Smooth muscle cell (in vitro differentiated cells): ENCODE data around the gene OSBPL7. TPM values are rescaled to one million over a fixed set of nuclear protein-coding genes. Genes with fewer than 3 reads are reported as not detected.

ENCODE experiments used
- DNase-seq: peaks from one replicate; lab custom pipeline; 2025; ENCODE audit not compliant: unreplicated experiment; lab: John Stamatoyannopoulos, UW
- H2AFZ ChIP-seq: fragments of 200-600 bp; sonication (generic); 2 replicates; pipeline ENCODE4 v1.6.0; 2016; ENCODE audit warnings: antibody characterized with exemption, low read depth, mild to moderate bottlenecking
- H3F3A ChIP-seq: fragments of 200-600 bp; sonication (generic); 2 replicates; pipeline ENCODE4 v1.6.0; 2017; ENCODE audit warnings: antibody characterized with exemption, low read depth
- H3K27ac ChIP-seq: fragments of 200-600 bp; sonication (generic); 2 replicates; pipeline ENCODE4 v1.5.1; 2016; ENCODE audit warnings: low read depth, mild to moderate bottlenecking
- H3K27me3 ChIP-seq: fragments of 200-600 bp; sonication (generic); 2 replicates; pipeline ENCODE4 v1.6.1; 2016; ENCODE audit warnings: low read depth, mild to moderate bottlenecking
- H3K36me3 ChIP-seq: fragments of 200-600 bp; sonication (generic); 2 replicates; pipeline ENCODE4 v1.5.1; 2016; ENCODE audit warnings: low read depth
- H3K4me1 ChIP-seq: fragments of 200-600 bp; sonication (generic); 2 replicates; pipeline ENCODE4 v1.5.1; 2016; ENCODE audit warnings: low read depth
- H3K4me2 ChIP-seq: fragments of 200-600 bp; sonication (generic); 2 replicates; pipeline ENCODE4 v1.6.0; 2016; ENCODE audit warnings: mild to moderate bottlenecking
- H3K4me3 ChIP-seq: fragments of 200-600 bp; sonication (generic); 2 replicates; pipeline ENCODE4 v1.5.1; 2016; ENCODE audit warnings: mild to moderate bottlenecking
- H3K79me2 ChIP-seq: fragments of 200-600 bp; sonication (generic); 2 replicates; pipeline ENCODE4 v1.6.0; 2016; ENCODE audit warnings: low read depth, mild to moderate bottlenecking
- H3K9ac ChIP-seq: fragments of 200-600 bp; sonication (generic); 2 replicates; pipeline ENCODE4 v1.6.0; 2016; ENCODE audit warnings: low read depth
- H3K9me3 ChIP-seq: fragments of 200-600 bp; sonication (generic); replicated peaks from 2 replicates; pipeline ENCODE4 v1.5.1; 2016; ENCODE audit warnings: low read depth
- H4K20me1 ChIP-seq: fragments of 200-600 bp; sonication (generic); 2 replicates; pipeline ENCODE4 v1.6.0; 2016; ENCODE audit warnings: low read depth
- WGBS: methylation state at CpG from one replicate; pipeline ENCODE4 v1.1.7; 2016; ENCODE audit warnings: low lambda C conversion rate; 5-methylcytosine and 5-hydroxymethylcytosine counted together
- polyA plus RNA-seq: library from polyadenylated mRNA; unstranded; fragments of >200 nt; fragmentation: Nextera tagmentation; extraction: Ambion mirVana; gene quantifications from 2 replicates; pipeline ENCODE4 v1.2.1, GENCODE V29; 2016
- total RNA-seq: library from RNA; depleted of rRNA; stranded (reverse); fragments of >200 nt; gene quantifications from 2 replicates; pipeline ENCODE4 v1.2.3, GENCODE V29; 2014
- TF ChIP-seq, protein P1 (sequence below): fragments of 200-600 bp; sonication (generic); IDR thresholded peaks from 2 replicates; pipeline ENCODE4 v1.5.1; 2017; ENCODE audit warnings: borderline replicate concordance, mild to moderate bottlenecking, antibody characterized with exemption; ENCODE audit not compliant: insufficient read depth, poor library complexity, severe bottlenecking

OSBPL7 gene
- total and polyA plus RNA-seq, 2 experiments from 2014 or later = 3.7 to 6.3 TPM

DNA sequence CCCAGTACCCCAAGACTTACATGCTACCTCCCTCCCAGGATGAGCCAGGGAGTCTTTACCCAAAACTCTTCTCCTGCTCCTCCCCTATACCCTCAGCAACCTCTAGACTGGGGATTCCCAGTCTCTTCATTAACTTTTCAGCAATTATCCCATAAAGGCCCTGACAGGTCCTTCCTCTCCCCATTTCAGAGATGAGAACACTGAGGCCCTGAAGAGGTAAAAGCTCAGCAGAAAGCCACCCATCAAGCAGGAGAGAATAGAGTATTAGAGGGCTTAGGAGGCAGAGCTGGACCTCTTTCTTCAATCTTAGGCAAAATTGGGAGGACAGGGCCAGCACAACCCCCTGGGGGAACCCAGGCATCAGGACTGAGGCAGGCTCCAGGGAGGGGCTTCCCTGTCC lies 35.2 kb upstream of the OSBPL7 start:
- TF ChIP-seq, protein P1, sequence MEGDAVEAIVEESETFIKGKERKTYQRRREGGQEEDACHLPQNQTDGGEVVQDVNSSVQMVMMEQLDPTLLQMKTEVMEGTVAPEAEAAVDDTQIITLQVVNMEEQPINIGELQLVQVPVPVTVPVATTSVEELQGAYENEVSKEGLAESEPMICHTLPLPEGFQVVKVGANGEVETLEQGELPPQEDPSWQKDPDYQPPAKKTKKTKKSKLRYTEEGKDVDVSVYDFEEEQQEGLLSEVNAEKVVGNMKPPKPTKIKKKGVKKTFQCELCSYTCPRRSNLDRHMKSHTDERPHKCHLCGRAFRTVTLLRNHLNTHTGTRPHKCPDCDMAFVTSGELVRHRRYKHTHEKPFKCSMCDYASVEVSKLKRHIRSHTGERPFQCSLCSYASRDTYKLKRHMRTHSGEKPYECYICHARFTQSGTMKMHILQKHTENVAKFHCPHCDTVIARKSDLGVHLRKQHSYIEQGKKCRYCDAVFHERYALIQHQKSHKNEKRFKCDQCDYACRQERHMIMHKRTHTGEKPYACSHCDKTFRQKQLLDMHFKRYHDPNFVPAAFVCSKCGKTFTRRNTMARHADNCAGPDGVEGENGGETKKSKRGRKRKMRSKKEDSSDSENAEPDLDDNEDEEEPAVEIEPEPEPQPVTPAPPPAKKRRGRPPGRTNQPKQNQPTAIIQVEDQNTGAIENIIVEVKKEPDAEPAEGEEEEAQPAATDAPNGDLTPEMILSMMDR = no peak
- H3K4me1 ChIP-seq = peaks cover 6% of the 10 kb centered on the region
- no peaks in the 10 kb centered on the region for H3K27me3 ChIP-seq
- no peak overlapping the region for H3K27ac ChIP-seq
- H3K79me2 ChIP-seq = no peaks in the 10 kb centered on the region
- no peaks in the 10 kb centered on the region for H3F3A ChIP-seq
- H2AFZ ChIP-seq = no peak overlapping the region
- no peaks in the 10 kb centered on the region for H3K9me3 ChIP-seq
- no peak overlapping the region for H3K4me3 ChIP-seq
- H3K9ac ChIP-seq = no peak overlapping the region
- no peak overlapping the region for H3K4me2 ChIP-seq
- no peaks in the 10 kb centered on the region for H3K36me3 ChIP-seq
- H4K20me1 ChIP-seq = no peaks in the 10 kb centered on the region
- no peak for DNase-seq

DNA sequence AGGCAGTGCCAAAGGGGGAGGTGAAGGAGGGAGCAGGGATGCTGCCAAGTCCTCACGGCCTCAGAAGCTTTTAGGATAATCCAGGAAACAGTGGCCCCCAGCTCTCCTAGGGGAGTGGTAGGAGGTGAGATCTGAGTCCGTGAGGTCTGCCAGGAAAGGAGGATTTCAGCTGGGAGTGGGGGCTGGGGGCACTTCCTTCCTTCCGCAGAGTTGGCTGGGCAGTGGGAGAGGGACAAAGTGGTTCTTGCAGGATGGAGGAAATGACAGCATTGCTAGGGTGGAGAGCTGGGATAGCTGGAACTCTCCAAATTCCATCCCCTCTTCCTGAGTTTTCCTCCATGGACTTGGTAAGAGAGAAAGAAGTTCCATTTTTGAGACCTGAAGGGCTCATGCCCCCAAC lies 34.1 kb upstream of the OSBPL7 start:
- H3K79me2 ChIP-seq = peaks cover under 1% of the 10 kb centered on the region
- H4K20me1 ChIP-seq = no peaks in the 10 kb centered on the region
- 45% methylated on average over 3 of the region's 3 CpGs for whole genome bisulfite sequencing
- H3F3A ChIP-seq = no peaks in the 10 kb centered on the region
- H3K4me1 ChIP-seq = peaks cover 11% of the 10 kb centered on the region
- TF ChIP-seq, protein P1 = no peak
- no peak for DNase-seq
- no peaks in the 10 kb centered on the region for H3K27me3 ChIP-seq
- no peak overlapping the region for H3K27ac ChIP-seq
- no peak overlapping the region for H3K4me2 ChIP-seq
- H2AFZ ChIP-seq = no peak overlapping the region
- H3K36me3 ChIP-seq = no peaks in the 10 kb centered on the region
- H3K4me3 ChIP-seq = no peak overlapping the region
- no peak overlapping the region for H3K9ac ChIP-seq
- no peaks in the 10 kb centered on the region for H3K9me3 ChIP-seq

DNA sequence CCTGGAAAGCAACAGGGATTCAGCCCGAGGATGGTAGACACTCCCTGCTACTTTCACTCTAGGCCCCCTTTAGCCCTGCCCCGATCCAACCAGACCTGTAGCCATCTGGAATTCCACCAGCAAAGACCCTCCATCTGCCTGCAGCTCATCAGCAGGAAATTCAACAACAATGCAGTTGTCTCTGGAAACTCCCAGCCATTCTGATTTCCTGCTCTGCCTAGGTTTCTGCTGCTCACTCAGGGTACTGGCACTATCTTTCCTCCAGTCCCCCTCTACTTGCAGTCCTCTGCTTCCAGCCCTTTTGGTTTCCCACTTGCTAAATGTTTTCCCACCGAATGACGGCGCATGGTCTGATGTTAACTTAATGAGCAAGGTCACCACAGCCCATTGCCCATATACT lies 32.0 kb upstream of the OSBPL7 start:
- Histone ChIP-seq H3K9me3 (no peaks in the 10 kb centered on the region), H3K4me2 (no peak overlapping the region), H3K79me2 (peaks cover 20% of the 10 kb centered on the region), H3K27me3 (no peaks in the 10 kb centered on the region), H3K27ac (no peak overlapping the region), H4K20me1 (peaks cover 19% of the 10 kb centered on the region), H3K4me1 (peaks cover 17% of the 10 kb centered on the region), H3K4me3 (no peak overlapping the region), H2AFZ (no peak overlapping the region), H3F3A (peaks cover 5% of the 10 kb centered on the region), H3K9ac (no peak overlapping the region), H3K36me3 (no peaks in the 10 kb centered on the region)
- no peak for DNase-seq
- WGBS = 75% methylated on average over 5 of the region's 5 CpGs
- TF ChIP-seq, protein P1 = no peak

DNA sequence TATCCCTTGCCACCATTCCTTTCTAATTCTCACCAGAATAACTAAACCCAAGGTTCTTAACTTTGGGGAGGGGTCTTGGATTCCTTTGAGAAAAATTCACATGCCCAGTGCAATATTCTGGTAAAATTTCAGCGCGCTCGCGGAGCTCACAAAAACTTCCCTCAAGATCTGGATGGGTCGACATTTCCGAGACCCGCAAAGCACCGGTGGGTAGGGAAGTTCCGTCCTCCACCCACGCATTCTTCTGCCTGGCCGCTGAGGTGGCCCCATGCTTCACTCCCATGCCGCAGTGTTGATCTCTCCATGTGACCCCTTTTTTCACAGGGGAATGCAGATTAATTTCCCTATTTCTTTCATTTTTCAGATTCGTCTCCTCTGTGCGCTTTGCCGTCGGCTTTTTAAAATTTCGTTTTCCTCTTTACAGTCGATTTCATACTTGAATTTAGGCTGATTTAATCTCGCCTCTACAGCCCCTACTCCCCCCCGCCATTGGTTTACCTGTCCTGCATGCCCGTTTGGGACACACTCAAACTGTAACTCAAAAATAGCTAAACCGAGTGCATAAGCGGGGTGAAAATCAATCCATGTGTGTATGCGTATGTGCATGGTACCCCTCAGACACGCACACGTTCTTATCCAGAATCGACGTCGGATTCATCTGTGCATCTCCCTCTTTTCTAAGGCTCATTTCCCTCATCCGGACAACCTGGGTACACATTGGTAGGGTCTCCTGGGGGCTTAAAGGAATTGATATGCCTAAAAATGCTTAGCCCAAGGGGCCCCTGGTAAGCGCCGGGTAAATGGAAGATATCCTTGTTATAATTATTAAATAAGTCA lies 30.7 kb upstream of the OSBPL7 start:
- Histone ChIP-seq H2AFZ (no peak overlapping the region), H3K79me2 (peaks cover 33% of the 10 kb centered on the region), H3K4me1 (peaks cover 27% of the 10 kb centered on the region), H3K27ac (no peak overlapping the region), H3K36me3 (no peaks in the 10 kb centered on the region), H3K4me2 (peak overlapping the region; percentile 93), H3K9me3 (no peaks in the 10 kb centered on the region), H3K27me3 (no peaks in the 10 kb centered on the region), H3F3A (peaks cover 5% of the 10 kb centered on the region), H3K9ac (no peak overlapping the region), H3K4me3 (no peak overlapping the region), H4K20me1 (peaks cover 32% of the 10 kb centered on the region)
- TF ChIP-seq, protein P1 = no peak
- WGBS = 40% methylated on average over 32 of the region's 32 CpGs
- DNase-seq = no peak
